NCI-H2029 treated with DMSO at 0.1 percent for 48 hours (cell line): ENCODE measurements around the gene UGT1A10.
"Not testable (repeated sequence)": the region's sequence is repeated elsewhere in the genome, so short reads cannot be mapped to it uniquely, and the experiment has no call there.

Source experiments
- DNase-seq: peaks from one replicate; lab custom pipeline; 2025; lab: John Stamatoyannopoulos, UW

The UGT1A10 gene

DNA sequence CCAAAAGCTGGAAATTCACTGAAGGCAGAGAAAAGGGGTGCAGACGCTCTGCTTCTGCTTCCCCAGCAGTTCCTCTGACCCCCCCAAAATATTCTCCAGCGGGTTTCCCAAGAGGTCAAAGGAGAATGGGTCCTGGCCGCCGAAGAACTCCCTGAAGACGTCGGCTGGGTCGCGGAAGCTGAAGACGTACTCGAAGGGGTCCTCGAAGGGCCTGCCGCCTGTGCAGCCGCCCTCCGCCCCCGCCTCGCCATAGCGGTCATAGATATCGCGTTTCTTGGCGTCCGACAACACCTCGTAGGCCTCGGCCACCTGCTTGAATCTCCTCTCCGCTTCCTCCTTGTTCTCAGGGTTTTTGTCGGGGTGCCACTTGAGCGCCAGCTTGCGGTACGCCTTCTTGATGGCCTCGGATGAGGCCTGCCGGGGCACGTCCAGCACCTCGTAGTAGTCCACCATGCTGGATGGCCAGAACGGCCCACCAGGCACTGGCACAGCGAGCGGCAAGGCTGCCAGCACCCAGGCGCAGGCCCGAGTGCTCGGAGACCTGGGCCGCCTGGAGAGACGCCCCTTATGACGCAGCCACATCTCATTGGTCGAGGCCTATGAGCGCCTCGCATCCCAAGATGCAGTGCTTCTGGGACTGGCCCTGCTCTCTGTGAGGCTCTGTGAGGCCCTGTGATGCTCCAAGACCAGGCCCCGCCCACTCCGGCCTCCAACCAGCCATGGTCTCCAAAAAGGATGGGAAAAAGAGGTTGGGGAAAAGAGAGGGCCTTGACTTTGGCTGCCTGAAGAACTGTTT lies 107.4 kb downstream of the UGT1A10 start:
- no peak for DNase-seq

DNA sequence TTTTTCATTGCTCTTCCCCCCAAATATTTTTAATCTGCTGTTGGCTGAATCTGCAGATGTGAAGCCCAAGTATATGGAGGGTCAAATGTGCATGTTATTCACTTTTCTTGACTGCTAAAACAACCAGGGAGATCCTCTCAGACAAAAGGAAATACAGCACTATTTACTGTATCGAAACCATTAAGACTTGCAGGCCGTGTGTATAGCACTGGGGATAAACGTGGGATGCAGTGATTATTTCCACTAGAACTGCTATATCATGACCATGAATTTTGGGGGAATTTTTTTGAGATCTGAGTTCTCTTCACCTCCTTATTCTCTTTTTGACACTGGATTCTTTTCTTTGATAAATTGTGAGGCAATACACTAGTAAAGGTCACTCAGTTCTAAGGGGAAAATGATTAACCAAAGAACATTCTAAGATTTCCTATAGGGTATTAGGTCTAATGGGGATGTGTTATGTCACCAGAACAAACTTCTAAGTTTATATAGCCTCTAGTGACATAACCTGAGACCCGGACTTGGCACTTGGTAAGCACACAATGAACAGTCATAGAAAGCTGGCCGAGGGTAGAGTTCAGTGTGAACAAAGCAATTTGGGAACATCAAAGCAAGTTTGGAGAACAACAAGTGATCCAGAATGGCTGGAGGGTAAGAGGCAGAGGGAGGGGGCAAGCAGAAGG lies 109.0 kb downstream of the UGT1A10 start:
- no peak for DNase-seq

DNA sequence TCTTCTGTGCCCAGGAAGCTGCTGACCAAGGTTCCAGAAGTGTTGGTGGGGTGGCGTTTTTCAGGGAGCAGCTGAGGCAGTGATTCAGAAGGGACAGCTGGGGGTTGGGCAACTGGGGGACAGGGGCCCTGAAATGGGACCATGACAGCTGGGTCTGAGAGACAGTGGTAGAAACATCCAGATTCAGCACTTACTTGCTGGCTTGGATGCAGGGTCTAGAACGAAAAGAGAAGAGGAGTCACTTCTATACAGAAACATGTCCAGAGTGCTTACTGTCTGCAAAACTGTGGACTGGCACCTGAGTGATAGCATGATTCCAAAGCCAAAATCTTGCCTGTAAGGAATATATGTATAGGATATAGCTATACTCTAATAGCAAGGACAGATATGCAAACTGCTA lies 109.6 kb downstream of the UGT1A10 start:
- DNase-seq = not testable (repeated sequence)

DNA sequence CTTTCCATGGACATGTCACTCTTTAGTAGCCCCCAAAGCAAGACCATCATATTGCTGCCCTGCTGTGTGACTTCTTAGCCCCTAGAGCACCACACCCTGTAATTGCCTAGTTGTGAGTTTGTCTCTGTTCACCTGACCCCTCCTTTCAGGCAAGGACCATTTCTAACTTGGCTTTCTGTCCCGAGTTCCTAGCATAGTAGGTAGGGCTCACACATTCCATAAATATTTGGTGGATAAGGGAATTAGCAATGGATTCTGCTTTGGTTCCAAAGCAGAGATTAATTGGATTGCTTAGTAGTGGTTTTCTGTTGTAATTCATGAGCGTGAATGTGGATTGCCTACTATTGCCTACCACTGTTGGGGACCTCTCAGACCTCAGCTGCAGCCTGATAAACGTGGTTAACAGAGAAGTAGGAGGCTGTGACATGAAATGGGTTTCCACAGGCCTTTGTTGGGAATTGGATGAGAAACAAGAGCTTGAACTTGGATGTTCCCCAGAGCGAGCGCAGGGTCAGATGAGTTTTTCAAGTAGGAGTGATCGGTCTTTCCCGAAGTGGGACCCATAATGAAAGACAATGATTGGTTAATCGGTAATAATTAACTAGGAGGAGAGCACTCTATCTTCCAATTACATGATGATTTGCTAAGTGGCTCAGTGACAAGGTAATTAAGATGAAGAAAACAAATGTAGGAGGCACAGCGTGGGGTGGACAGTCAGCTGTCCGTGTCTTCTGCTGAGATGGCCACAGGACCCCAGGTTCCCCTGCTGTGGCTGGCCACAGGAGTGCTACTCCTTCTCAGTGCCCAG lies 110.4 kb downstream of the UGT1A10 start:
- DNase-seq = no peak

DNA sequence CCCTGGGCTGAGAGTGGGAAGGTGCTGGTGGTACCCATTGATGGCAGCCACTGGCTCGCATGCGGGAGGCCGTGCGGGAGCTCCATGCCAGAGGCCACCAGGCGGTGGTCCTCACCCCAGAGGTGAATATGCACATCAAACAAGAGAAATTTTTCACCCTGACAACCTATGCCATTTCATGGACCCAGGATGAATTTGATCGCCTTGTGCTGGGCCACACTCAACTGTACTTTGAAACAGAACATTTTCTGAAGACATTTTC lies 111.0 kb downstream of the UGT1A10 start:
- DNase-seq = no peak

DNA sequence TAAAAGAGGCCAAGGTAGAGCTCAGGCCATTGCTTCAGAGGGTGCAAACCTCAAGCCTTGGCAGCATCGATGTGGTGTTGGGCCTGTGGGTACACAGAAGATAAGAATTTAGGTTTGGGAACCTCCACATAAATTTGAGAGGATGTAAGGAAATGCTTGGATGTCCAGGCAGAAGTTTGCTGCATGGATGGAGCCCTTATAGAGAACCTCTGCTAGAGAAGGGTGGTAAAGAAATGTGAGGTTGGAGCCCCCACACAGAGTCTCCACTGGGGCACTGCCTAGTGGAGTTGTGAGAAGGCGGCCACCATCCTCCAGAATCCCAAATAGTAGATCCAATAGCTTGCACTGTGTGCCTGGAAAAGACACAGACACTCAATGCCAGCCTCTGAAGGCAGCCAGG lies 114.4 kb downstream of the UGT1A10 start:
- not testable (repeated sequence) for DNase-seq

DNA sequence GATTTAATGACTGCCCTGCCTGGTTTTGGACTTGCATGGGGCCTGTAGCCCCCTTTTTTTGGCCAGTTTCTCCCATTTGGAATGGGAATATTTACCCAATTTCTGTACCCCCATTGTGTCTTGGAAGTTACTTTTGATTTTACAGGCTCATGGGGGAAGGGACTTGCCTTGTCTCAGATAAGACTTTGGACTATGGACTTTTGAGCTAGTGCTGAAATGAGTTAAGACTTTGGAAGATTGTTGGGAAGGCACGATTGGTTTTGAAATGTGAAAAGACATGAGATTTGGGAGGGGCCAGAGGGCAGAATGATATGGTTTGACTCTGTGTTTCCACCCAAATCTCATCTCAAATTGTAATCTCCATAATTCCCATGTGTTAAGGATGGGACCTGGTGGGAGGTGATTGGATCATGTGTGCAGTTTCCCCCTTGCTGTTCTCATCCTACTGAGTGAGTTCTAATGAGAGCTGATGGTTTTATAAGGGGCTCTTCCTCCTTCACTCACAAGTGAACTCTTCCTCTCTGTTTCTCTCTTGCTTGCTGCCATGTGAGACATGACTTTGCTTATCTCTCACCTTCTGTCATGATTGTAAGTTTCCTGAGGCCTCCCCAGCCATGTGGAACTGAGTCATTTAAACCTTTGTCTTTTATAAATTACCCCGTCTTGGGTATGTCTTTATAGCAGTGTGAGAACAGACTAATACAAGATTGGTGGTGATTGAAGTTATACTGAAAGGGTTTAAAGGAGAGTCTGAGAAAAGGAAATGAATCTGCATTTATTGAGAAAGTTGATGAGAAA lies 115.2 kb downstream of the UGT1A10 start:
- not testable (repeated sequence) for DNase-seq

DNA sequence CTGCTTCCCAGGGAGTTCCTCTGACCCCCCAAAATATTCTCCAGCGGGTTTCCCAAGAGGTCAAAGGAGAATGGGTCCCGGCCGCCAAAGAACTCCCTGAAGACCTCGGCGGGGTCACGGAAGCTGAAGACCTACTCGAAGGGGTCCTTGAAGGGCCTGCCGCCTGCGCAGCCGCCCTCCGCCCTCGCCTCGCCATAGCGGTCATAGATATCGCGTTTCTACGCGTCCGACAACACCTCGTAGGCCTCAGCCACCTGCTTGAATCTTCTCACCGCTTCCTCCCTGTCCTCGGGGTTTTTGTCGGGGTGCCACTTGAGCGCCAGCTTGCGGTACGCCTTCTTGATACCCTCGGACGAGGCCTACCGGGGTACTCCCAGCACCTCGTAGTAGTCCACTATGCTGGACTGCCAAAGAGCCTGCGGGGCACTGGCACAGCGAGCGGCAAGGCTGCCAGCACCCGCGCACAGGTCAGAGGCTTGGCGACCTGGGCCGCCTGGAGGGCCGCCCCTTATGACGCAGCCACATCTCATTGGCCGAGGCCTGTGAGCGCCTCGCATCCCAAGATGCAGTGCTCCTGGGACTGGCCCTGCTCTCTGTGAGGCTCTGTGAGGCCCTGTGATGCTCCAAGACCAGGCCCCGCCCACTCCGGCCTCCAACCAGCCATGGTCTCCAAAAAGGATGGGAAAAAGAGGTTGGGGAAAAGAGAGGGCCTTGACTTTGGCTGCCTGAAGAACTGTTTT lies 118.8 kb downstream of the UGT1A10 start:
- DNase-seq = no peak

DNA sequence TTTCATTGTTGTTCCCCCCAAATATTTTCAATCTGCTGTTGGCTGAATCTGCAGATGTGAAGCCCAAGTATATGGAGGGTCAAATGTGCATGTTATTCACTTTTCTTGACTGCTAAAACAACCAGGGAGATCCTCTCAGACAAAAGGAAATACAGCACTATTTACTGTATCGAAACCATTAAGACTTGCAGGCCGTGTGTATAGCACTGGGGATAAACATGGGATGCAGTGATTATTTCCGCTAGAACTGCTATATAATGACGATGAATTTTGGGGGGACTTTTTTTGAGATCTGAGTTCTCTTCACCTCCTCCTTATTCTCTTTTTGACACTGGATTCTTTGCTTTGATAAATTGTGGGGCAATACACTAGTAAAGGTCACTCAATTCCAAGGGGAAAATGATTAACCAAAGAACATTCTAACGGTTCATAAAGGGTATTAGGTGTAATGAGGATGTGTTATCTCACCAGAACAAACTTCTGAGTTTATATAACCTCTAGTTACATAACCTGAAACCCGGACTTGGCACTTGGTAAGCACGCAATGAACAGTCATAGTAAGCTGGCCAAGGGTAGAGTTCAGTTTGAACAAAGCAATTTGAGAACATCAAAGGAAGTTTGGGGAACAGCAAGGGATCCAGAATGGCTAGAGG lies 120.3 kb downstream of the UGT1A10 start:
- DNase-seq = no peak

DNA sequence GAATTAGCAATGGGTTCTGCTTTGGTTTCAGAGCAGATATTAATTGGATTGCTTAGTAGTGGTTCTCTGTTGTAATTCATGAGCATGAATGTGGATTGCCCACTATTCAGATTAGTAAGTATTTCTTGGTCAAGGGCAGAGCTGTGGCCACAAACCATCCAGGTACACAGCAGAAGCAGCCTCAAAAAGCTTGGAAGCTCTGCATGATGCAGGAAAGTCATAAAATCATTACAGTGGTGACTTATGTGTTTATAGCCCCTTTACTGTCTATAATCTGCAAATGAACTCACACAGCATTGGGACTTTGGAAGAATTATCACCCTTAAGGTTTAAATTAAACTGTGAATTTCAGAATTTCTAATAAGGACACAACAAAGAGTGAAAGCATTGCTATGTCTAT lies 121.9 kb downstream of the UGT1A10 start:
- DNase-seq = no peak

DNA sequence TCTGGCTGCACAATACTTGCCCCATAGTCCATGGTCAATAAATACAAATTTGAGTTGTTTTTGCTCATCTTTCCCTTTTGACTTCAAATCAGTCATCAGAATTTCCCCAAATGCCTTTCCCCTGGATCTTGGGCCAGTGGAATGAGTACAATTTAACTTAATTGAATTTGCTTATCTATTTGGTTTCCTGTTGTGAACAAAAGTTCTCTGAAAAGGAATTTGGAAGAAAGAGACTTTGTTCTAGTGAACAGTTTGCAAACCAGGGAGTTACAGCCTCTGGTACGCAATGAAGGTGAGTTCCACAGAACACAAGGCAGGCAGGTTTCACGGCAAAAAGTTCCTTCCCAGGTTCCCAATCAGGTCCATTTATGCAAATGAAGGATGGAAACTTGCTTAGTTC lies 122.6 kb downstream of the UGT1A10 start:
- no peak for DNase-seq

DNA sequence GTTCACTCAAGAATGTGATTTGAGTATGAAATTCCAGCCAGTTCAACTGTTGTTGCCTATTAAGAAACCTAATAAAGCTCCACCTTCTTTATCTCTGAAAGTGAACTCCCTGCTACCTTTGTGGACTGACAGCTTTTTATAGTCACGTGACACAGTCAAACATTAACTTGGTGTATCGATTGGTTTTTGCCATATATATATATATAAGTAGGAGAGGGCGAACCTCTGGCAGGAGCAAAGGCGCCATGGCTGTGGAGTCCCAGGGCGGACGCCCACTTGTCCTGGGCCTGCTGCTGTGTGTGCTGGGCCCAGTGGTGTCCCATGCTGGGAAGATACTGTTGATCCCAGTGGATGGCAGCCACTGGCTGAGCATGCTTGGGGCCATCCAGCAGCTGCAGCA lies 123.8 kb downstream of the UGT1A10 start, which contains the start of gene UGT1A1:
Gene UGT1A1, plus strand, starts transcription at position 228 of the 400 bp plus-strand sequence. Its CDS starts 18 bp downstream, at position 246.
- no peak for DNase-seq

DNA sequence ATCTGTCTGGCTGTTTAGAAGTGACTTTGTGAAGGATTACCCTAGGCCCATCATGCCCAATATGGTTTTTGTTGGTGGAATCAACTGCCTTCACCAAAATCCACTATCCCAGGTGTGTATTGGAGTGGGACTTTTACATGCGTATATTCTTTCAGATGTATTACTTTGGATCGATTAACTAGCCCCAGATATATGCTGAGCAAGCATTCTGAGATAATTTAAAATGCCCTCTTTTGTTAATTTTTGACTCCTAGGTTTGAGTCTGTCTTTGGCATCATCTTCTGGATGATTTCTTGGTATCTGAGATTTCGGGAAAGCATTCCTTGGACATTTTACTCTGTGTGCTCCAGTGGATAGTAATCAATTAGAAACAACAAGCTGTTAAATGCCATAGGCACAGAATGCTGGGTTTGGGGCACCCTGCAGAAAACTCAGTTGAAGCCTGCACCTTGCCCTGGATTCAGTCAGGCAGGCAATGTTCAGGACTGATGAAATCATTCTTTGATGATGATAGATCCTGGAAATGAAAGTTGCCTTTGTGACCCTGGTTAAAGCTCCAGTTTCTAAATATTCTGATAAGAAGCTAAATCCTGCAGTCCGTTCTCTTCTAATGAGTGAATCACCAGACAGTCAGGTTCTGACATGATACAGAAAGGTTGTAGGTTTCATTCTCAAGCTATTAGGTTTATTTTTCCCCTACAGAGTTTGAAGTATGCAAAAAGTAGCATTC lies 125.0 kb downstream of the UGT1A10 start:
- no peak for DNase-seq

DNA sequence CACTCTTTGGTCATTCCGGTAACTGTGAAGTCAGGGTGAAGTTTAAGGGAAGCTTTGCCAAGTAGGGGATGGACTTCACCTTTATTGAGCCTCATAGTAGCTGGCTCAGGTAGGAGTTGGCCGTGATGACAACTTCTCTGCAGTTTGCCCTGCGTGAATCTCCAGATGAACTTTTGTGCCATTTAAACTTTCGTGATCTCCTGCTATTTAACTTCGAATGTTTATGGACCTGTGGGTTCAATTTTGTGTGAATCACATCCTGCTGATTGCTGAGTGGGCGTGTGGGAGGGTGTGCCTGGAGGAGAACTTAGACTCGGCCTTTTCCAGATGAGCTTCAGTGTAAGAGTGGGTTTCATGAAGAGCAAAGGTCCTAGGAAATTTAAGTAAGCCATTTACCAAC lies 128.0 kb downstream of the UGT1A10 start:
- no peak for DNase-seq

DNA sequence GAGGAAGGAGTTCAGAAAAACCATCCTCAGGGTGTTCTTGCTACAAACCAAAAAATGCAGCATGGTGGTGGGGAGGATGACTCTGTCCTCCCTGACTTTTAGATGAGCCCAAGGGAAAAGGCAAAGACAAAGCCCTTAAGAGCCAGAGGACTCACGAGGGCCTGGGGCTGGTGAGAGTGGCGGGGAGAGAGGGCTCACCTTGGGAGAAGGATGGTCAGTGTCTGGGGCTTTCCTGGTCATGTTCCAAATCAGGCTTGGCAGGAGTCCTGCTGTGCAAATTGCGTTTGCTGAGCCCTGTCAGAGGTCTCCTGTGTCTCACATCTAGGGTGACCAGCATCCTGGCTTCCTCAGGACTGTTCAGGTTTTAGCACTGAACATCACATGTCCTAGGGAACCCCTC lies 128.5 kb downstream of the UGT1A10 start:
- DNase-seq = no peak

DNA sequence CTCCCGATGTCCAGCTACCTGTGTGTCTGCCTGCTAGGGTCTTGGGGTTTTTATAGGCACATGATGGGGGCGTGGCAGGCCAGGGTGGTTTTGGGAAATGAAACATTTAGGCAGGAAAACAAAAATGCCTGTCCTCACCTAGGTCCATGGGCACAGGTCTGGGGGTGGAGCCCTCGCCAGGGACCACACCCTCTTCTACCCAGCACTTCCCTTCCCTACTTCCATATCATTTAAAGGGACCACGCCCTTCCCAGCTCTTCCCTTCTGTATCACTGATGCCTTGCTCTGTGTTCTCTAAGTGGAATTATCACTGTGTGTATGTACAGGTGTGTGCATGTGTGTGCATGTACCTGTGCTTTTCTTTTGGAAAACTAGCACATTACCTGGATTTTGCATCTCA lies 130.2 kb downstream of the UGT1A10 start:
- DNase-seq = no peak

DNA sequence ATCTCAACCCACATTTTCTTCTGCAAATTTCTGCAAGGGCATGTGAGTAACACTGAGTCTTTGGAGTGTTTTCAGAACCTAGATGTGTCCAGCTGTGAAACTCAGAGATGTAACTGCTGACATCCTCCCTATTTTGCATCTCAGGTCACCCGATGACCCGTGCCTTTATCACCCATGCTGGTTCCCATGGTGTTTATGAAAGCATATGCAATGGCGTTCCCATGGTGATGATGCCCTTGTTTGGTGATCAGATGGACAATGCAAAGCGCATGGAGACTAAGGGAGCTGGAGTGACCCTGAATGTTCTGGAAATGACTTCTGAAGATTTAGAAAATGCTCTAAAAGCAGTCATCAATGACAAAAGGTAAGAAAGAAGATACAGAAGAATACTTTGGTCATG lies 131.8 kb downstream of the UGT1A10 start:
- no peak for DNase-seq

DNA sequence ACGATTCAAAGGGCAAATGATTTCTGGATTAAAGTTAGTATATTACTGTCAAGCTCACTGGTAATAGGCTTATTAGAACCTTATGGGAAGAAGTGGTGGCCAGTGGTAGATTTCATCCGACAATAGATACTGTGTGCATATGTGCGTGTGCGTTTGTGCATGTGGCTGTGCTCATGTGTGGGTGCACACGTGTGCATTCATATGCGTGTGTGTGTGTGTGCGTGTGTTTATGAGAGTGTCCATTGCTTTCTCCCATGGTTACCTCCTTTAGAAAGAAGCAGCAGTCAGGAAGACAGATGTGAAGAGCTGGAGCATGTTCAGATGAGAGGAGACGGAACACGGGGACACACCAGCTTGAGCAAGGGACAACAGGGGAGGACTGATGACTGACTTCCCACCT lies 133.0 kb downstream of the UGT1A10 start:
- DNase-seq = no peak

DNA sequence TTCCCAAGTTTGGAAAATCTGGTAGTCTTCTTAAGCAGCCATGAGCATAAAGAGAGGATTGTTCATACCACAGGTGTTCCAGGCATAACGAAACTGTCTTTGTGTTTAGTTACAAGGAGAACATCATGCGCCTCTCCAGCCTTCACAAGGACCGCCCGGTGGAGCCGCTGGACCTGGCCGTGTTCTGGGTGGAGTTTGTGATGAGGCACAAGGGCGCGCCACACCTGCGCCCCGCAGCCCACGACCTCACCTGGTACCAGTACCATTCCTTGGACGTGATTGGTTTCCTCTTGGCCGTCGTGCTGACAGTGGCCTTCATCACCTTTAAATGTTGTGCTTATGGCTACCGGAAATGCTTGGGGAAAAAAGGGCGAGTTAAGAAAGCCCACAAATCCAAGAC lies 135.9 kb downstream of the UGT1A10 start:
- no peak for DNase-seq

DNA sequence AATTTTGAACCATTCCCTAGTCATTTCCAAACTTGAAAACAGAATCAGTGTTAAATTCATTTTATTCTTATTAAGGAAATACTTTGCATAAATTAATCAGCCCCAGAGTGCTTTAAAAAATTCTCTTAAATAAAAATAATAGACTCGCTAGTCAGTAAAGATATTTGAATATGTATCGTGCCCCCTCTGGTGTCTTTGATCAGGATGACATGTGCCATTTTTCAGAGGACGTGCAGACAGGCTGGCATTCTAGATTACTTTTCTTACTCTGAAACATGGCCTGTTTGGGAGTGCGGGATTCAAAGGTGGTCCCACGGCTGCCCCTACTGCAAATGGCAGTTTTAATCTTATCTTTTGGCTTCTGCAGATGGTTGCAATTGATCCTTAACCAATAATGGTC lies 136.3 kb downstream of the UGT1A10 start:
- DNase-seq = no peak
